ENCODE data around the gene TUSC7. TPM values are rescaled to one million over a fixed set of nuclear protein-coding genes. Genes with fewer than 3 reads are reported as not detected.

The TUSC7 gene
- total RNA-seq, 2 donors from 2014 or later: not detected

DNA sequence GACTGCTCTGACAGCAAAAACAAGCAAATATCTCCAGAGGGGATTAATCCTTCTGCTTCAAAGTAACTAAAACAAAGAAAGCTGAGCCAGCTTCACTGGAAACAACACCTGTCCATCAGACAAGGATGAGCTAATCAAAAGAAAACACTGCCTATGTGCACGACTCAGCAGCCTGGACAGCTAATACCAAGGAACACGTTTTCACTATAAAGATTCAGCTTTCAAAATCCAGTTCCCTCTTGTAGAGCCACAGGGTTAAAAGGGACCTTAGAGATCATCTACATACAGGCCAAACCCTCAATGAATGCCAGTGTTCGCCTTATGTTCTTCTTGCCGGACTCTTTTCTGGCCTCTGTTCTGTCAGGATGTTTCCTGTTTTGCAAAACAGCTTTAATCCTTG, 6.9 kb downstream of the TUSC7 start:
- Mint-ChIP-seq H3K9me3 (no peaks in the 10 kb centered on the region), H3K36me3 (ENCODE audit: low read depth) (no peaks in the 10 kb centered on the region), H3K27me3 (ENCODE audit: insufficient read depth) (no peaks in the 10 kb centered on the region), H3K27ac (peak overlapping the region; percentile 44), H3K4me1 (peaks cover 46% of the 10 kb centered on the region), H3K4me3 (no peak overlapping the region)
- Histone ChIP-seq H3K4me3 (ENCODE audit: low read length) (peak overlapping the region; percentile 2), H3K9me3 (ENCODE audit: control insufficient read depth, low read length) (no peaks in the 10 kb centered on the region), H3K36me3 (ENCODE audit: control insufficient read depth, insufficient read depth, low read length) (no peaks in the 10 kb centered on the region), H3K4me1 (ENCODE audit: control insufficient read depth, insufficient read depth, low read length) (peaks cover 12% of the 10 kb centered on the region), H3K27me3 (ENCODE audit: control insufficient read depth, insufficient read depth, low read length, poor library complexity, severe bottlenecking) (no peaks in the 10 kb centered on the region), H3K27ac (ENCODE audit: low read depth, low read length) (no peak overlapping the region), H3K9ac (ENCODE audit: extremely low read depth, low read length, poor library complexity, severe bottlenecking) (no peak overlapping the region)
- DNase-seq: no peak
- TF ChIP-seq CTCF (conservative IDR thresholded peaks at IDR 0.05): no peak
- 43 to 59% methylated on average over 3 to 4 of the region's 4 CpGs for WGBS, 2 experiments (ENCODE audit: insufficient coverage in 1 of 2, insufficient read length in 1 of 2)

GRCh38 chr3:116717566-116717965, 8.0 kb downstream of the TUSC7 start:
- no peak for TF ChIP-seq CTCF (conservative IDR thresholded peaks at IDR 0.05)
- H3K27ac Mint-ChIP-seq: no peak overlapping the region
- Histone ChIP-seq H3K36me3 (ENCODE audit: control insufficient read depth, insufficient read depth, low read length) (no peaks in the 10 kb centered on the region), H3K9me3 (ENCODE audit: control insufficient read depth, low read length) (no peaks in the 10 kb centered on the region), H3K4me1 (ENCODE audit: control insufficient read depth, insufficient read depth, low read length) (peaks cover 12% of the 10 kb centered on the region), H3K27ac (ENCODE audit: low read depth, low read length) (no peak overlapping the region), H3K4me3 (ENCODE audit: low read length) (no peak overlapping the region), H3K27me3 (ENCODE audit: control insufficient read depth, insufficient read depth, low read length, poor library complexity, severe bottlenecking) (no peaks in the 10 kb centered on the region), H3K9ac (ENCODE audit: extremely low read depth, low read length, poor library complexity, severe bottlenecking) (no peak overlapping the region)
- H3K4me3 Mint-ChIP-seq: no peak overlapping the region
- H3K9me3 Mint-ChIP-seq: no peaks in the 10 kb centered on the region
- no peaks in the 10 kb centered on the region for H3K27me3 Mint-ChIP-seq (ENCODE audit: insufficient read depth)
- WGBS, 2 experiments (ENCODE audit: insufficient coverage in 1 of 2, insufficient read length in 1 of 2): 68 to 100% methylated on average over 1 of the region's 1 CpG
- peaks cover 42% of the 10 kb centered on the region for H3K4me1 Mint-ChIP-seq
- no peak for DNase-seq
- H3K36me3 Mint-ChIP-seq (ENCODE audit: low read depth): no peaks in the 10 kb centered on the region

- no peak for TF ChIP-seq CTCF (conservative IDR thresholded peaks at IDR 0.05)
- WGBS, 2 experiments (ENCODE audit: insufficient coverage in 1 of 2, insufficient read length in 1 of 2): 83 to 100% methylated on average over 1 of the region's 2 CpGs
- no peaks in the 10 kb centered on the region for H3K36me3 ChIP-seq (ENCODE audit: control insufficient read depth, insufficient read depth, low read length)
- Mint-ChIP-seq H3K4me3 (no peak overlapping the region), H3K27ac (no peak overlapping the region), H3K4me1 (peaks cover 4% of the 10 kb centered on the region), H3K36me3 (ENCODE audit: low read depth) (no peaks in the 10 kb centered on the region), H3K27me3 (ENCODE audit: insufficient read depth) (peaks cover 1% of the 10 kb centered on the region), H3K9me3 (no peaks in the 10 kb centered on the region)
- no peaks in the 10 kb centered on the region for H3K4me1 ChIP-seq (ENCODE audit: control insufficient read depth, insufficient read depth, low read length)
- H3K9ac ChIP-seq (ENCODE audit: extremely low read depth, low read length, poor library complexity, severe bottlenecking): no peak overlapping the region
- no peaks in the 10 kb centered on the region for H3K9me3 ChIP-seq (ENCODE audit: control insufficient read depth, low read length)
- no peak overlapping the region for H3K27ac ChIP-seq (ENCODE audit: low read depth, low read length)
- no peak for DNase-seq
- no peak overlapping the region for H3K4me3 ChIP-seq (ENCODE audit: low read length)
- no peaks in the 10 kb centered on the region for H3K27me3 ChIP-seq (ENCODE audit: control insufficient read depth, insufficient read depth, low read length, poor library complexity, severe bottlenecking)
These were observed 18.9 kb downstream of the TUSC7 start for GRCh38 chr3:116728454-116728853.
